Measurements from ENCODE around the gene RNU1-1.
"Not testable (repeated sequence)": the region's sequence is repeated elsewhere in the genome, so short reads cannot be mapped to it uniquely, and the experiment has no call there.

Gene RNU1-1

GRCh38 chr1:16520435-16521287 is 6.6 kb upstream of the RNU1-1 start:
- not testable (repeated sequence) for DNase-seq

DNA sequence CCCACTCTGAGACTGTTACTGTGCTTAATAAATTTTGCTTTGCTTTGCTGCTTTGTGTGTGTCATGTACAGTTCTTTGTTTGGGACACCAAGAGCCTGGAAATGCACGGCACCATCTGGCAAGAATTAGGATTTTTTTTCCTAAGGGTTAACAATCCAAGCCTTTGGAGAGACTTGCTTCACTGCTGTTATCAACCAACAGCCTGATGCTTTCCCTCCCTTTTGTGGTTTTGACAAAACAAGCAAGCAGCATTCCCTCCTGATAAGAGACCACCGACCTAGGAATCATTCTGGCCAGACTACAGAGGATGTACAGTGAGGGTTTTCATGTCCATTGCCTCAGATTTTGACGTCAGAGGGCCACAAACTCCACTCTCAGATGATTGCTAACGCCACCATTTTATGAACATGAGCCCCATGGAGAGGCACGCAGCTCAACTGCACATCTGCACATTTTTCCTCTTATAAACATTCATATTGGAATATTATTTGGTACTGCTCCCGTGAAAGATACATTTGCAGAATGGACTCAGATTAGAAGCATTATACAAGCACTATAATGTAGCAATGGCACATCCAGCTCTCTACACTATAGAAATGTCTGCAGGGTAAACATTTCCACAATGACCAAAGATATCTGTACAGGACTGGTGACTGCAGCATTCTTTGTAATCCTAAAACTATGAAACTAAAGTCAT is 5.3 kb upstream of the RNU1-1 start:
- not testable (repeated sequence) for DNase-seq

- DNase-seq, result not testable (repeated sequence)
Measured at GRCh38 chr1:16518913-16519254, 4.8 kb upstream of the RNU1-1 start.

GRCh38 chr1:16516694-16517410 is 2.8 kb upstream of the RNU1-1 start:
- DNase-seq, result not testable (repeated sequence)

GRCh38 chr1:16513412-16514106 is 526 bp downstream of the RNU1-1 start:
- DNase-seq, result peak; percentile 48

DNA sequence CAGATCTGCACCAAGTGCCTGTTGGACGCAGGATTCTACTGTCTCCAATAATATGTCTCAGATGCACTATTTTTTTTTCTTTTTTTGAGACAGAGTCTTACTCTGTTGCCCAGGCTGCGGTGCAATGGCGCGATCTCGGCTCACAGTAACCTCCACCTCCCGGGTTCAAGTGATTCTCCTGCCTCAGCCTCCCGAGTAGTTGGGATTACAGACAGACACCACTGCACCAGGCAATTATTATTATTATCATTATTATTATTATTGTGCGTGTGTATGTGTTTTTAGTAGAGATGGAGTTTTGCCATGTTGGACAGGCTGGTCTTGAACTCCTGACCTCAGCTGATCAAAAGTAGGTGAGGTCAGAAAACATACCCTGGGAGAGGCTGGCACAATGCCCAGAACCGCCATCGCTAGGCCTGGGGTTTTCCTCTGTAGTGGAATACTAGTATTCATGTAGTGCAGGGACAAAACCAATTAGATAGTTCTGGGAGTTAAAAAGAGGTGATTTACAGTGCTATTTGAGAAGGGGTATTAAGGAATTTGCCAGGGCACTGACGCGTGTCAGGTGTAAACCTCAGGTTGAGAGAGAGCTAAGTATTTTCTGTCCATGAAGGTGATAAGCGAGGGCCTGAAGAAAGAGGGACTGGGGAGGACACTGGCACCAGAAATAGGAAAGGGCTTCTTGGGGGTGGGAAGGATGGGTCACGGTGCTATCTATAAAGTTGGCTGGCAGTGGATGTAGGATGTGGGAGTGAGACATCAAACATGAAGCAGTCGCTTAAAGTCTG is 1.3 kb downstream of the RNU1-1 start:
- DNase-seq, result not testable (repeated sequence)

- not testable (repeated sequence) for DNase-seq
Measured at GRCh38 chr1:16511926-16512325, 2.2 kb downstream of the RNU1-1 start.

DNA sequence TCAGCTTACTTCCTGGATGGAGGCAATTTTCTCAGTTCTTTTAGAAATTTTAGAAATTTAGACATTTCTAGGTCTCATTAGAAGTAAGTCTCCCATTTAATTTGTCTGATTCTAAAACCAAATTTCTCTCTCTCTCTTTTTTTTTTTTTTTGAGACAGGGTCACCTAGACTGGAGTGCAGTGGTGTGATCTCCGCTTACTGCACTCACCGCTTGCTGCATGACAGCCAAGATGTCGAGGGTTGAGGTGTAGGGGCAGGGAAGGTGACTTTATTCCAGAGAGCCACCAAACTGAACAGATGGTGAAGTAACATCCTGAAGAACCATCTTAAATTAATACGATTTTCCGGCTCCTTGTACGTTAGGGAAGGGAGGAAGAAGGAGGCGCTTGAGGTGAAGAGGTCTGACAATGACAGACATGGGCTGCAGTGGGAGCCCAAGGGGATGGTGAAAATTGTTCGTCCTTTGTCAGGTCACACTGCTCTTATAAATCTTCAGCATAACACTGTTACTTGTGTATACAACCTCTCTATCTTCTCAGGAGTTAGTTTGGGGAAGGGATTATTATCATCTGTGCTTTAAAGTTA is 5.1 kb downstream of the RNU1-1 start:
- DNase-seq, result not testable (repeated sequence)

GRCh38 chr1:16506364-16507136 is 7.5 kb downstream of the RNU1-1 start:
- not testable (repeated sequence) for DNase-seq

DNA sequence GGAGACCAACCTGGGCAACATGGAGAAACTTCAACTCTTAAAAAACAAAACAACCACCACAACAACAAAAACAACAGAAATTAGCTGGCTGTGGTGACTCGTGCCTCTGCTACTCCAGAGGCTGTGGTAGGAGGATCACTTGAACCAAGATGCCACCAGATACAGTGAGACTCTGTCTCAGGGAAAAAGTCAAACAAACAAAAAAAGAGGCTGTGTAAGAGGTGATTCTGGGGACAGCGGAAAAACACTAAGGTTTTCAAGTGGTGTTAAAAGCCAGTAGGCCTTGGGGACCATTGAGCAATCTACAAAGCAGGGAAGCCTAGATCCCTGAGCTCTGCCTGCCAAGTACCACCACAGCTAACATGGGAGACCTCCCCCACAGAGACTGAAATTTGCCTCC is 8.2 kb downstream of the RNU1-1 start:
- not testable (repeated sequence) for DNase-seq

DNA sequence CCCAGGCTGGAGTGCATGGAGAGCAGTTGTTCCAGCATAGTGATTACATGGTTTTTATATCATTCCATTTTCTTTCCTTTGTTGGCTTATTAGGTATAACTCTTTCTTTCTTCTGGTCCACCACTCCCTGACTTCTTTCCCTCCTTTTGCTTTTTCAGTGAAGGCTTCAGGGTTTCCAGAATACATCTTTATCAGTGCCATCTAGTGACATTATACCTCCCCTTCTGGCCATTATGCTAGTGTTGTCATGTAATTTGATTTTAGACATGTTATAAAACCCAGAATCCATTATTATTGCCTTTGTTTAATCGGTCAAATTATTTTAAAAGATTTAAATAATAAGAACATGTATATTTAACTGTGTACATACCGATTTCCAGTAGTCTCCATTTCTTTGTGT is 10.6 kb downstream of the RNU1-1 start:
- DNase-seq, result no peak

GRCh38 chr1:16501446-16501845 is 12.6 kb downstream of the RNU1-1 start:
- not testable (repeated sequence) for DNase-seq

DNA sequence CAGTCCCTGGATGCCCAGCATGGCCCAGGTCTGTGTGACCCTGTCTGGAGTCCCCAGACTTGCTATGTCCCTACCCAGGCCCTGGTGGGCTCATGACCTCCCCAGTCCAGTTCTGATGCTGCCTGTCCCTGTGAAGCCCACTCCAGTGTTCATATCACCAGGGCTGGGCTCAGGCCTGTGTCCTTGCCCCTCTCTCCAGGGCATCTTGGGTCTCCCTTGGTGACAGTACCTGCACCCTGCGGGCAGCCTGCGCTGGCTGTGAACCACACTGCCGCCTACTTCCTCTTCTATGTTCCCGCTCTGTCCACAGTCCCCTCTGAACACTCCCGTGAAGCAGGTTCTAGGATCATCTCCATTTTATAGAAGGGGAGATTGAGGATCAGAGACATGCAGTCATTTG is 13.1 kb downstream of the RNU1-1 start:
- DNase-seq, result not testable (repeated sequence)

GRCh38 chr1:16500466-16500865 is 13.6 kb downstream of the RNU1-1 start:
- not testable (repeated sequence) for DNase-seq

- peak; percentile 77 for DNase-seq
Measured at GRCh38 chr1:16498573-16499413, 15.3 kb downstream of the RNU1-1 start.

- not testable (repeated sequence) for DNase-seq
Measured at GRCh38 chr1:16498047-16498446, 16.0 kb downstream of the RNU1-1 start.

DNA sequence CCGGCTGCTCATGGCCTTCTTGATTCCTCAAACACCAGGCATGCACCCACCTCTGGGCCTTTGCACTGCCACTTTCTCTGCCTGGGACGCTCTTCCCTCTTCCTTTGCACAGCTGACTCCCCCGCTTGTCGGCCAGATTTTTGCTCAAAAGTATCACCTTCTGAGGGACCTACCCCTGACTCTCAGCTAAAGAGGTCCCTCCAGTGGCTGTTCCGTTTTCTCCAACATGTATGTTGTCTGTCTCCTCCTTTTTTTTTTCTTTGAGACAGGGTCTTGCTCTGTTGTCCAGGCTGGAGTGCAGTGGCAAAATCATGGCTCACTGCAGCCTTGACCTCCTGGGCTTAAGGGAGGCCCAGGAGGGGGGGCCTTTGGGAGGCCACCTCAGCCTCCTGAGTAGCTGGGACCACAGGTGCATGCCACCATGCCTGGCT is 16.6 kb downstream of the RNU1-1 start:
- not testable (repeated sequence) for DNase-seq

GRCh38 chr1:16493731-16494130 is 20.4 kb downstream of the RNU1-1 start:
- not testable (repeated sequence) for DNase-seq

DNA sequence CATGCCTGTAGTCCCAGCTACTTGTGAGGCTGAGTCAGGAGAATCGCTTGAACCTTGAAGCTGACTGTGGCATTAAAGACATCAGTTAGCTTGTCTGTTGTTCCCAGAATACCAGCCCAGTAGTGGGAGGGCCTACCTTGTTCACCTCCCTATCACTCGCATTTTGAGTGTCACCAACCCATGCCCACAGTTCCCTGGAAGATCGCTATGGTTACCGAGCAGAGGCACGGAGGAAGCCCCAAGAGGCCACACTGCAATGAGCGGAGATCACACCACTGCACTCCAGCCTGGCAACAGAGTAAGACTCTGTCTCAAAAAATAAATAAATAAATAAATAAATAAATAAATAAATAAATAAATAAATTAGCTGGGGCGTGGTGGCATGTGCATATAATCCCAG is 21.1 kb downstream of the RNU1-1 start:
- not testable (repeated sequence) for DNase-seq

All from activated CD4-positive, alpha-beta T cell treated with anti-CD3 and anti-CD28 coated beads for 1 hour (primary cell).